ENCODE measurements around the gene CHGA.

The CHGA gene

DNA sequence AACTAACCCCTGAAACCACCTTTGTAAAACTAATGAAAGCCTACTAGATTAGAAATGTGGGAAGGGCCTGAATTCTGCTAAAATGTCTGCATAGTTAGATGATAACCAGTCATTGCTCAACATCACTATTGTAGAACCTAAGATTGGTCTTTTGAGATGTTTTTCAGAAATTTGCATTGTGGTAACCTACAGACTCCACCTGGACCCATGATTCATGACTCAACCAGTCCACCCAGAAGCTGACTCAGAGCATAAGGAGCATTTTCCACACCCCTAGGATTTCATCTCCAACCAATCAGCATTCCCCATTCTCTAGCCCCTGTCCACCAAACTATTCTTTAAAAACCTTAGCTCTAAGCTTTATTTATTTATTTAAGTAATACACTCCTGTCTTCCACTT is 30.4 kb upstream of the CHGA start:
- no peak overlapping the region for H3K4me3 ChIP-seq (ENCODE audit: low read depth, low read length)
- no peak for DNase-seq (ENCODE audit: low read depth)
- TF ChIP-seq, protein P1, sequence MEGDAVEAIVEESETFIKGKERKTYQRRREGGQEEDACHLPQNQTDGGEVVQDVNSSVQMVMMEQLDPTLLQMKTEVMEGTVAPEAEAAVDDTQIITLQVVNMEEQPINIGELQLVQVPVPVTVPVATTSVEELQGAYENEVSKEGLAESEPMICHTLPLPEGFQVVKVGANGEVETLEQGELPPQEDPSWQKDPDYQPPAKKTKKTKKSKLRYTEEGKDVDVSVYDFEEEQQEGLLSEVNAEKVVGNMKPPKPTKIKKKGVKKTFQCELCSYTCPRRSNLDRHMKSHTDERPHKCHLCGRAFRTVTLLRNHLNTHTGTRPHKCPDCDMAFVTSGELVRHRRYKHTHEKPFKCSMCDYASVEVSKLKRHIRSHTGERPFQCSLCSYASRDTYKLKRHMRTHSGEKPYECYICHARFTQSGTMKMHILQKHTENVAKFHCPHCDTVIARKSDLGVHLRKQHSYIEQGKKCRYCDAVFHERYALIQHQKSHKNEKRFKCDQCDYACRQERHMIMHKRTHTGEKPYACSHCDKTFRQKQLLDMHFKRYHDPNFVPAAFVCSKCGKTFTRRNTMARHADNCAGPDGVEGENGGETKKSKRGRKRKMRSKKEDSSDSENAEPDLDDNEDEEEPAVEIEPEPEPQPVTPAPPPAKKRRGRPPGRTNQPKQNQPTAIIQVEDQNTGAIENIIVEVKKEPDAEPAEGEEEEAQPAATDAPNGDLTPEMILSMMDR (IDR thresholded peaks at IDR 0.05; ENCODE audit: insufficient read depth, low read depth, low read length, missing control alignments): no peak

DNA sequence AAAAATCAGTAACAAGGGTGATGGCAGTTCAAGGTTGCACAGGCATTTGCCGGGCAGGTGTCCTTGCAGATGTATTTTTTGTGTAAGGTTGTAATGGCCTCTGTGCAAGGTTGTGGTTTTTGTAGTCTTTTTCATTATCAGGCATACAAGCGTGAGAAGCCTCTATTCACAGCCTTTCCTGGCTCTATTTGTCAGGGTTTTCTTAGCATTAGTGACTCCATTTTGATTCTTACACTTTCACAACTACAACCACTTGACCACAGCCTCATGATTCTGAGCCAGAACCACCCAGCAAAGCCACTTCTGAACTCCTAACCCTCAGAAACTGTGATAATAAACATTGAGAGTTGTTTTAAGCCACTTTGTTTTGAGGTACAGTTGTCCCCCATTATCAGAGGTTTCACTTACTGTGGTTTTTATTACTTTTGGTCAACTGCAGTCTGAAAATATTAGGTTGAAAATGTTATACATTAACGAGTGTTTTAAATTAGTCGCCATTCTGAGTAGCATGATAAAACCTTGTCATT is 27.5 kb upstream of the CHGA start:
- no peak overlapping the region for H3K4me3 ChIP-seq (ENCODE audit: low read depth, low read length)
- DNase-seq (ENCODE audit: low read depth): no peak
- TF ChIP-seq, protein P1 (IDR thresholded peaks at IDR 0.05; ENCODE audit: insufficient read depth, low read depth, low read length, missing control alignments): no peak

- peak; percentile 42 for DNase-seq (ENCODE audit: low read depth)
- no peak overlapping the region for H3K4me3 ChIP-seq (ENCODE audit: low read depth, low read length)
- TF ChIP-seq, protein P1 (IDR thresholded peaks at IDR 0.05; ENCODE audit: insufficient read depth, low read depth, low read length, missing control alignments): no peak
Measured at GRCh38 chr14:92897922-92898565, 24.9 kb upstream of the CHGA start.

DNA sequence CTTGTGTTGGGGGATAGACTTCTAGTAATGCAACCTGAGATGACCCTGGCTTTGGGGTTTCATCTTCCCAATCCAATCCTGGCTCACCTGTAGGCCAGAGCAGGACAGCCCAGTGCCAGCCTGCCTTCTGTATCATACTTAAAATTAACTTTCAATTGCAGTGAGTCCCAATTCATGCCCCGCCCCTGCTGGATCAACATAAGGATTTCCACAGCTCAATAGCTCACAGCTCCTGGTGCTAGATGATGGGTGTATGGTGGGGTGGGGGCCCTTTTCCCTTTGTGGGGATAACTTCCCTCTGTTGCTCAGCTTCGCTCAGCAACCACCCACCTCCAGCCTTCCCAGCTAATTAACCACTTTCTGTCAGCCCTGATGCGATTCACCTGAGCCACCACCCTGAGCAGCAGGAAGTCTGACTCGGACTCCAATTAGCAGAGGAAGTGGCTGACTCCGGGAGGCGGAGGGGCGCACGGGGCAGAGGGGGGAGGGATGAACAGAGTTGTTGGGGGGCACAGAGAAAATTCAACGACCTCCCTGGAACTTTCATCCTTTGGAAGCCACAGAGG is 24.3 kb upstream of the CHGA start:
- TF ChIP-seq, protein P1 (IDR thresholded peaks at IDR 0.05; ENCODE audit: insufficient read depth, low read depth, low read length, missing control alignments): no peak
- DNase-seq (ENCODE audit: low read depth): no peak
- no peak overlapping the region for H3K4me3 ChIP-seq (ENCODE audit: low read depth, low read length)

DNA sequence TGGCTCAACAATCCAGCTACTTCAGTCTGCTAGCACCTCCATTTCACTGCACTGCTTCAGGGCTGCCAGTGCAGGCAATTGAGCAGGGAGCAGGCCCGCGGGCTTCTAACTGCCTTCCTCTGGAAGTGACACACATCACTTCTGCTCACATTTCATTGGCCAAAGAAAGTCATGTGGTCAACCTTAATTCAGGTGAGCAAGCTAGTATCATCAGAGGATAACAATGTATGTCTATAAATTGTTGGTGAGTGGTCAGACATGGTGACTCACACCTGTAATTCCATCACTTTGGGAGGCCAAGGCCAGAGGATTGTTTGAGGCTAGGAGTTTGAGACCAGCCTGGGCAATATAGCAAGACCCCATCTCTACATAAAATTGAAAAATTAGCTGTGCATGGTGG is 22.3 kb upstream of the CHGA start:
- no peak overlapping the region for H3K4me3 ChIP-seq (ENCODE audit: low read depth, low read length)
- TF ChIP-seq, protein P1 (IDR thresholded peaks at IDR 0.05; ENCODE audit: insufficient read depth, low read depth, low read length, missing control alignments): no peak
- DNase-seq (ENCODE audit: low read depth): no peak

- H3K4me3 ChIP-seq (ENCODE audit: low read depth, low read length): no peak overlapping the region
- TF ChIP-seq, protein P1 (IDR thresholded peaks at IDR 0.05; ENCODE audit: insufficient read depth, low read depth, low read length, missing control alignments): no peak
- no peak for DNase-seq (ENCODE audit: low read depth)
Measured at GRCh38 chr14:92902191-92902590, 20.8 kb upstream of the CHGA start.
